Thymus (tissue), 11 donors: ENCODE data around the gene RTN4R. TPM values are rescaled to one million over a fixed set of nuclear protein-coding genes. Genes with fewer than 3 reads are reported as not detected.

ENCODE experiments used
- DNase-seq, 9 donors: peaks; one replicate each; pipeline ENCODE4 v3.0.0-alpha.2; 2013; ENCODE audit warnings: low spot score in 9 of 9, low read depth in 6 of 9, missing footprints in 1 of 9
- H3K27ac ChIP-seq, 2 donors: one replicate each; pipeline ENCODE4 v1.5.1; 2013; ENCODE audit warnings: control low read depth in 1 of 2, low read depth in 1 of 2, low read length in 1 of 2, mild to moderate bottlenecking in 1 of 2, moderate library complexity in 1 of 2
- H3K27me3 ChIP-seq, 2 donors: one replicate each; pipeline ENCODE4 v1.5.1; 2013; ENCODE audit warnings: low read length in 1 of 2; ENCODE audit not compliant: control insufficient read depth in 2 of 2, insufficient read depth in 1 of 2
- H3K36me3 ChIP-seq, 2 donors: one replicate each; pipeline ENCODE4 v1.5.1; 2013; ENCODE audit warnings: low read length in 1 of 2, mild to moderate bottlenecking in 1 of 2, moderate library complexity in 1 of 2; ENCODE audit not compliant: control insufficient read depth in 2 of 2, insufficient read depth in 2 of 2
- H3K4me1 ChIP-seq, 2 donors: one replicate each; pipeline ENCODE4 v1.5.1; 2013; ENCODE audit warnings: low read length in 2 of 2; ENCODE audit not compliant: control insufficient read depth in 2 of 2, insufficient read depth in 2 of 2
- H3K4me3 ChIP-seq, 2 donors: one replicate each; pipeline ENCODE4 v1.5.1; 2013; ENCODE audit warnings: low read length in 2 of 2, control low read depth in 1 of 2, mild to moderate bottlenecking in 1 of 2
- H3K9me3 ChIP-seq, 2 donors: one replicate each; pipeline ENCODE4 v1.5.1; 2013; ENCODE audit warnings: low read length in 1 of 2, mild to moderate bottlenecking in 1 of 2; ENCODE audit not compliant: control insufficient read depth in 2 of 2, insufficient read depth in 1 of 2
- WGBS: extraction: QIAGEN DNeasy Blood & Tissue Kit; methylation state at CpG from one replicate; pipeline ENCODE4 v1.1.7; 2013; 5-methylcytosine and 5-hydroxymethylcytosine counted together
- polyA plus RNA-seq: library from polyadenylated mRNA; stranded (reverse); fragments of 200-250 nt; gene quantifications from one replicate; pipeline ENCODE4 v1.2.3, GENCODE V29; 2013
- total RNA-seq: library from RNA; stranded (reverse); fragments of 120-200 nt; gene quantifications from one replicate; pipeline ENCODE4 v1.2.4, GENCODE V29; 2013
- donor health status: healthy.

Gene RTN4R
- total and polyA plus RNA-seq, 2 donors: 1.5 to 3.2 TPM

DNA sequence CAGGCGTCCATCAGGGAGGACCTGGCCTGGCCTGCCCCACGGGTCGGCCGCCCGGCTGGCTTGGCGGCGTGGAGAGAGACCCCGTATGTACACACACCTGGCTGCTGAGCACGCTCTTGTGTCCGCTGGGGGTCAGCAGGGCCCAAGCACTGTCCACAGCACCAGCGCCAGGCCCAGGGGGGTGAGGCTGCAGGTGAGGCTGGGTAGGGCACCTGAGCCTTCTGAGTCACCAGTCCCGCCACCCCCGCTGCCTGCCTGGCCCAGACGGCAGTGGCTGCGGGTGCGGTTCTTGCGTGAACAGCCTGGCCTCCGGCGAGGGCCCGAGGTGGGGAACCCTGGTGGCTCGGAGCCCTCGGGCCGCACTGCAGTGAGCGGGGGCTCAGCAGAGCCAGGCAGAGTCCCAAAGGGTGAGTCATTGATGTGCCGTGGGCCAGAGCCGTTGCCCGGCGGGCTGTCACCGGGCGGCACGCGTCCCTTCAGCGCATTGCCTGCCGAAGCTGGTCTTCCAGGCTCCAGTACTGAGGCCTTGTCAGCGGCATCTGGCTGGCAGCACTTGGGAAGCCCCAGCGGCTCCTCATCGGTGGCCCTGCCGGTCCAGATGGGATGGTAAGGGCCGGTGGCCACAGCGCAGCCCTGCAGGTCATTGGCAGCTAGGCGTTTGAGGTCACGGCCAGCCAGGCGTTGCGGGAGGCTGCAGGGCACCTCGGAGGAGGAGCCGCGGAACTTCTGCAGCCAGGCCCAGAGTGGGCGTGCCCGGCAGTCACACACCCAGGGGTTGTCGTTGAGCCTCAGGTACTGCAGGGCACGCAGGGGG, 26.3 kb downstream of the RTN4R start:
- Histone ChIP-seq H3K4me3 (no peak overlapping the region), H3K9me3 (no peaks in the 10 kb centered on the region), H3K27me3 (no peaks in the 10 kb centered on the region), H3K4me1 (peaks cover 57 to 100% of the 10 kb centered on the region in 2 donors), H3K27ac (peak overlapping the region in 1 of 2 donors; percentile 9), H3K36me3 (peaks cover 0 to 8% of the 10 kb centered on the region in 2 donors)
- 97% methylated on average over 51 of the region's 51 CpGs for WGBS
- DNase-seq: no peak

DNA sequence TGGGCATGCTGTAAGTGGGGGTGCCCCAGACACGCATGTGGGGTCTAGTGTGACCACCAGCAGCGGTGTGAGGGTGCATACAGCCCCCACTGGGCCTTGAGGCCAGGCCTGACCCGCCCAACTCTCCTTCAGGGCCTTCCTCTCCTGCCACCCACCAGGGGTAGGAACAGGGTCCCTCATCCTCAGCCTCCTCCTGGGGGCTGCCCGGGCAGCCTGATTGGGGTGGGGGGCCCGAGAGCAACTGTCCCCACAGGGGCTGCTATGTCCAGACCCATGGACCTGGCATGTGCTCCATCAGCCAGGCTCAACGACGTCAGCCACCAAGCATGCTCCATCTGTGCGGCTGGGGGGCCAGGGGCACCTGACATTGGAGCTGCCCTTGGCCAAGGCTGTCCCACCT, 27.2 kb downstream of the RTN4R start:
- H3K9me3 ChIP-seq: no peaks in the 10 kb centered on the region
- H3K27me3 ChIP-seq: no peaks in the 10 kb centered on the region
- no peak overlapping the region for H3K4me3 ChIP-seq
- DNase-seq: no peak
- peak overlapping the region in 1 of 2 donors; percentile 96 for H3K27ac ChIP-seq
- peaks cover 51 to 95% of the 10 kb centered on the region in 2 donors for H3K4me1 ChIP-seq
- peaks cover 0 to 8% of the 10 kb centered on the region in 2 donors for H3K36me3 ChIP-seq
- WGBS: 87% methylated on average over 8 of the region's 8 CpGs

DNA sequence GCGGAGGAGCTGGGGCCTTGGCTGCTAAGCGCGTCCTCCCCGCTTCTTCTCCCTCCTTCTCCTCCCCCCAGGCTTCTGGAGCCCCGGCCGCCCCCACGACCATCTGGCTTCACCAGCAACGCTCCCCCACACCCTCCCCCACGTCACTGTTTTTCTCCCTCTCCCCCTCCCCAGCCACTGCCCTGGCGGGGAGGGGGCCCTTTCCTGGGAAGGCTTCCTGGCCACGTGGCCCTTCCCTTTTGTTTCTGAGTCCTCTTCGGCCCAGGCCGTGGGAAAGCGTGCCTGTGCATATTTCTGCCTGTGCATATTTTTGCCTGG, 27.7 kb downstream of the RTN4R start:
- WGBS: 20% methylated on average over 14 of the region's 14 CpGs

DNA sequence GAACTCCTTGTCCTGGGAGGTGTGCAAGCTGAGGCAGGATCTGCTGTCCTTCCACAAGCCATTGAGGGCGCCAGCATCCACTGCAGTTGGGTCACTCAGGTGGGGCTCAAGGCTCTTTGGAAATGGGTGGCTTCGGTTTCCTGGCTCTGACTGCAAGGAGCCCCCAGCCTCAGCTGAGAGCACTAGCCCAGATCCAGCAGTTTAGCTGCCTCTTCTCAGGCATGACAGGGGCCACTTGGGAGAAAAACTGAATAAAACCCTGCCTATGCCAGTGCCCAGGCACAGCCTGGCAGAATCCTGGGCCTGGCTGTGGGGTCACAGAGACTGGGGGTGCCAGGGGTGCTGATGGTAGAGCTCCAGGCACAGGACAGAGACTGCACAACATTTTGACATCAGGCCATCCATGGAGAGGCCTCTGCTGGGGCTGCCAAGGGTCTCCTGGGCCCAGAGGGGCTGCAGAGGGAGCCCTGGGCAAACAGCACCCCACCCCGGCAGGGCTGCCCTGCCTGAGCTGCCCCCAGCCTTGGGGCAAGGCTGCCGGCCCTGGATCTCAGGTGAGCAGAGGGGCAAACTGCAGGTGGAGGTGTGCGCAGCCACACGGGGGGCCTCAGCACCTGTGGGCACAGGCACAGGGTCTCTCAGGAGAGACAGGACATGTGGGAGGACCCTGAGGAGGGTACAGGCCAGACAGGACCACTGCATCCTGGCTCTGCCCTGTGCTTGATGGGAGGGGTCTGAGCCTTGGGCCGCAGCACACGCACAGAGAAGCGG, 28.3 kb downstream of the RTN4R start:
- DNase-seq: peak in 1 of 9 donors; percentile 22
- H3K4me1 ChIP-seq: peaks cover 40 to 85% of the 10 kb centered on the region in 2 donors
- no peak overlapping the region for H3K4me3 ChIP-seq
- H3K27ac ChIP-seq: peak overlapping the region in 1 of 2 donors; percentile 96
- no peaks in the 10 kb centered on the region for H3K9me3 ChIP-seq
- peaks cover 0 to 8% of the 10 kb centered on the region in 2 donors for H3K36me3 ChIP-seq
- 62% methylated on average over 9 of the region's 9 CpGs for WGBS
- no peaks in the 10 kb centered on the region for H3K27me3 ChIP-seq

More for the DNA sequence above, 27.7 kb downstream of the RTN4R start:
- peak in 2 of 9 donors; percentile 35 to 58 for DNase-seq
- H3K27me3 ChIP-seq: no peaks in the 10 kb centered on the region
- H3K27ac ChIP-seq: peak overlapping the region in 1 of 2 donors; percentile 96
- peaks cover 46 to 90% of the 10 kb centered on the region in 2 donors for H3K4me1 ChIP-seq
- no peaks in the 10 kb centered on the region for H3K9me3 ChIP-seq
- no peak overlapping the region for H3K4me3 ChIP-seq
- H3K36me3 ChIP-seq: peaks cover 0 to 8% of the 10 kb centered on the region in 2 donors

DNA sequence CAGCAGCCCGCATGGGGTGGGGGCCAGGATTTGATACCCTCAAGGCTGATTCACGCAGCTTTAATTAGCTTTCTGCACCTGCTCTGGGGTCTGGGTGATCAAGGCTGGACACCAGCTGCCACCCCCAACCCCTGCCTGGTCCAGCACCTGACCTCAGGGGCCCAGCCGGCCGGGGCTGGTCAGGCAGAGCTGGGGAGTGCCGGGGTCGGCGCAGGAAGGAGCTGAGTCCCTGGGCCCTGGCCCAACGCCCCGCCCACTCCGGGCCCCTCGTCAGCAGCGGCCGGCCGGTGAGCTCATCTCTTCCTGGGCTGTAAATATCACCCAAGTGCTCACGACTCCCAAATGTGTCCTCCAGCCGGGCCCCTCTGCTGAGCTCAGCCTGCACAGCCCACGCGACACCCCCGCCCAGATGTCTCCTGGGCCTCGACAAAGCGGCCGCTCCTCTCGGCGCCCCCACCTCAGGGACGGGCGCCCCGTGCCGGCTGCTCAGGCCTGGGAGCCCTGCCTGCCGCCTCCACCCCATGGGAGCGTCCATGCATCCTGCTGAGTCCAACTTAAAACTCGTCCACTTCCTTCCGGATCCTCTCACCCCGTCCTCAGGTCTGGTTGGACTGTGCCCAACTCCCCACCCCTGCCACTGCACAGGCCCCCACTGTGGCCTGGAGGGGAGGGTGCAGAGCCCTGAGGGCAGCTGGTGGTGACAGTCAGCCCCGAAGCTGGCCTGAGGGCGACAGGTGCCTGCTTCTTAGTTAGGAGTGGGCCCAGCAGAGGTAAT, 29.0 kb downstream of the RTN4R start:
- peaks cover 0 to 8% of the 10 kb centered on the region in 2 donors for H3K36me3 ChIP-seq
- 83% methylated on average over 35 of the region's 35 CpGs for WGBS
- DNase-seq: peak in 2 of 9 donors; percentile 18
- no peaks in the 10 kb centered on the region for H3K9me3 ChIP-seq
- H3K27ac ChIP-seq: peak overlapping the region; percentile 78 to 96
- H3K4me3 ChIP-seq: no peak overlapping the region
- H3K4me1 ChIP-seq: peaks cover 33 to 77% of the 10 kb centered on the region in 2 donors
- H3K27me3 ChIP-seq: no peaks in the 10 kb centered on the region

DNA sequence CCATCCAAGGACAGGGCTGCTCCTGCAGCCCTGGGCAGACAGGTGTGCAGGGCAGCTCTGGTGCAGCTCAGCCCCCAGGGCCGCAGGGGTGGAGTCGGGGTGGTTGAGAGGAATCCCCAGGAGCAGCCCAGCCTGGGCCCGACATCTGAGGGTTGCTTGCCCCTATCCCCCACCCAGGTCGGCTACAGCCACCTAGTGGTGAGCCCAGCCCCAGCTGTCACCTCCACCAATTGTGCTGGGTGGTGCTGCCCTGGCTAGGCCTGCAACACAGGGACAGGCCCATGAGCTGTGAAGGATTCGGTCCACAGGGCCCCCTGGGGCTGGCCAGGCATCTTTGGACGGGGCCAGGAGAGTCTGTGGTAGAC, 29.6 kb downstream of the RTN4R start:
- WGBS: 31% methylated on average over 6 of the region's 6 CpGs
- Histone ChIP-seq H3K4me1 (peaks cover 27 to 71% of the 10 kb centered on the region in 2 donors), H3K27me3 (no peaks in the 10 kb centered on the region), H3K4me3 (no peak overlapping the region), H3K9me3 (no peaks in the 10 kb centered on the region), H3K27ac (peak overlapping the region; percentile 78 to 96), H3K36me3 (peaks cover 0 to 8% of the 10 kb centered on the region in 2 donors)
- peak in 4 of 9 donors; percentile 43 to 82 (median 72) for DNase-seq

DNA sequence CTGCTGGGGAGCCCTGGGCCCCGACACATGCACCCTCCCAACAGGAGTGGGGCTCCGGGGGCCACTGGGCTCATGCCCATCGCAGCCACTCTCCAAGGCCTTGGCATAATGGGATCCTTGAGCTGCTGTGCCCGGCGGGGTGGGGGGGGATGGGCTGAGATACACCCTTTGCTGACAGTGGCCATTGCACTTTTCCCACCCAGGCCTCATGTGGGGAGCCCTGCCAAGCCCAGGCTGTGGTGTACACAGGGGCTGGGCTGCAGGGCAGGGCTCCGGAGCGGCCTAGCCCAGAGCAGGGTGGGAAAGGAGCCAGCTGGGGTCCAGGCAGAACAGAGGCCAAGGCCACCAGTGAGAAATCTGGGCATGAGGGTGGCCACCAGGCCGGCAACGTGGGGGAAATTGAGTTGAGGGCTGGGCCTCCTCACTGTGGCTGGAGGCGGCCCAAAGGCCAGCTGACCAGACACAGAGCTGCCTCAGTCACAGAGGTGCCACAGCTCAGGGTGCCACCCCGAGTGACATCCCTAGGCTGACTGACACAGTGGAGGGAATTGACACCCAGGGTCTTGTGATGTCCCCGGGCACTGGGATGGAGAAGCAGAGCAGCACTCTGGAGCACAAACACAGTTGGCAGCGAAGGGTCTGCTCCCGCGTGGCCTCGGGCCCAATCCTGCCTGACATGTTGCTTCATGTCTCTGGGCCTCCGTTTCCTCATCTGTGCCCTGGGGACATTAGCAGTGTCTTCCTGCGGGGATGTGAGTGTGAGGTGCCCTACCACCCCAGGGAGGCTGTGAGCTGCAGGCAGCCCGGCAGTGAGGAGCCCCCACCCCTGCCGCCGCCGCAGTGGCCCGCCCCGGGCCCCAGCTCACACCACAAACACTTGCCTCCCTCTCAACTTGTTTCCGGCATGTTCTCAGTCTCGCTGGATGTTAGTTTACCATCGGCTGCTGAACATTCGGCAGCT, 30.4 kb downstream of the RTN4R start:
- no peak overlapping the region for H3K4me3 ChIP-seq
- peak overlapping the region; percentile 81 to 96 for H3K27ac ChIP-seq
- H3K9me3 ChIP-seq: no peaks in the 10 kb centered on the region
- peaks cover 0 to 8% of the 10 kb centered on the region in 2 donors for H3K36me3 ChIP-seq
- WGBS: 81% methylated on average over 28 of the region's 28 CpGs
- no peaks in the 10 kb centered on the region for H3K27me3 ChIP-seq
- peak in 3 of 9 donors; percentile 59 to 82 (median 61) for DNase-seq
- peaks cover 19 to 64% of the 10 kb centered on the region in 2 donors for H3K4me1 ChIP-seq

DNA sequence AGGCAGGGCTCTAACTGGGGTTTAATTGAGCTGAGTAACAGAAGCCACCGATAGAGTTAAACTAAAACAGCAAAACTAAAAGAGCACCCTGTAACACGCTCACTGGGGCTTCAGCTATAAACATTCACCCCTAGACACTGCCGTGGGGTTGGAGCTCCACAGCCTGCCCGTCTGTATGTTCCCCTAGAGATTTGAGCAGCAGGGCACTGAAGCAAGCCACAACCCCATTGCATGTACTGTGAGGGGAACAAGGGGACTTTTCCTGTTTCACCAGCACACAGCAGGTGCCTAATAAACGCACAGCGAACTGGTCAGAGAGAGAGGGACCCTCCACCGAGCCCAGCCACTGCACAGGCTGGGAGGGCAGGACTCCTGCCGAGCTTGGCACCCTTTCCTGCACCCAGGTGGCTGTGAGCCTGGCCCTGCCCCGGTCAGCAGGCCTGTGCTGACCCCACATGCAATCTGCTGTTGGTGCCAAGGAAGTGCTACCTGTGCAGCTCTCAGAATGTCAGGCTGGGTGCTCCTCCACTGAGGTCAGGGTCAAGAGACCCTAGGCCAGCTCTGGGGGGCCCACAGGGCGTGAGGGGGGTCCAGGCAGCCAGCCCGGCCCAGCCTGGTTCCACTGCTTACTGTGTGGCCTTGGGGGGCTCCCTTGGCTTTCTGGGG, 31.9 kb downstream of the RTN4R start:
- Histone ChIP-seq H3K27me3 (no peaks in the 10 kb centered on the region), H3K4me1 (peaks cover 17 to 48% of the 10 kb centered on the region in 2 donors), H3K4me3 (no peak overlapping the region), H3K9me3 (no peaks in the 10 kb centered on the region), H3K36me3 (peaks cover 0 to under 1% of the 10 kb centered on the region in 2 donors), H3K27ac (no peak overlapping the region)
- WGBS: 95% methylated on average over 11 of the region's 11 CpGs
- no peak for DNase-seq
